MM.1S (cell line): ENCODE data around the gene CHMP2A.

Source experiments
- EZH2 ChIP-seq: fragments of 300-600 bp; sonication (generic); optimal IDR thresholded peaks from 2 replicates; pipeline ENCODE3; 2017; ENCODE audit warnings: low read depth, mild to moderate bottlenecking, antibody characterized with exemption, low read length, mixed read lengths
- EZH2phosphoT487 ChIP-seq: fragments of 300-600 bp; sonication (generic); IDR thresholded peaks from 2 replicates; pipeline ENCODE4 v1.6.1; 2018; ENCODE audit warnings: antibody characterized with exemption, low read length
- TF ChIP-seq, protein P1 (sequence below): fragments of 300-600 bp; sonication (generic); IDR thresholded peaks from 2 replicates; pipeline ENCODE4 v1.5.1; 2016; ENCODE audit warnings: antibody characterized with exemption, low read length, mixed read lengths

DNA sequence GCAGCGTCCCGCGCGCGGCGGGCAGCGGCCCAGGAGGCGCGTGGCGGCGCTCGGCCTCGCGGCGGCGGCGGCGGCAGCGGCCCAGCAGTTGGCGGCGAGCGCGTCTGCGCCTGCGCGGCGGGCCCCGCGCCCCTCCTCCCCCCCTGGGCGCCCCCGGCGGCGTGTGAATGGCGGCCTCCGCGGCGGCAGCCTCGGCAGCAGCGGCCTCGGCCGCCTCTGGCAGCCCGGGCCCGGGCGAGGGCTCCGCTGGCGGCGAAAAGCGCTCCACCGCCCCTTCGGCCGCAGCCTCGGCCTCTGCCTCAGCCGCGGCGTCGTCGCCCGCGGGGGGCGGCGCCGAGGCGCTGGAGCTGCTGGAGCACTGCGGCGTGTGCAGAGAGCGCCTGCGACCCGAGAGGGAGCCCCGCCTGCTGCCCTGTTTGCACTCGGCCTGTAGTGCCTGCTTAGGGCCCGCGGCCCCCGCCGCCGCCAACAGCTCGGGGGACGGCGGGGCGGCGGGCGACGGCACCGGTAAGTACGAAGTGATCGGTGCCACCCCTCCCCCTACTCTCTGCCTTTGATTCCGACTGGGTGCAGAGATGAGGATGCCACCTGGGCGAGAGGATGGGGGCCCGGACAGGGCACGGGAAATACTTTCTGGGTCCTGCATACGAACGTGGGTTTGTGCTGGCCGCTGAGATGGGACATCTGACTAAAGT lies 10.2 kb downstream of the CHMP2A start:
- TF ChIP-seq, protein P1, sequence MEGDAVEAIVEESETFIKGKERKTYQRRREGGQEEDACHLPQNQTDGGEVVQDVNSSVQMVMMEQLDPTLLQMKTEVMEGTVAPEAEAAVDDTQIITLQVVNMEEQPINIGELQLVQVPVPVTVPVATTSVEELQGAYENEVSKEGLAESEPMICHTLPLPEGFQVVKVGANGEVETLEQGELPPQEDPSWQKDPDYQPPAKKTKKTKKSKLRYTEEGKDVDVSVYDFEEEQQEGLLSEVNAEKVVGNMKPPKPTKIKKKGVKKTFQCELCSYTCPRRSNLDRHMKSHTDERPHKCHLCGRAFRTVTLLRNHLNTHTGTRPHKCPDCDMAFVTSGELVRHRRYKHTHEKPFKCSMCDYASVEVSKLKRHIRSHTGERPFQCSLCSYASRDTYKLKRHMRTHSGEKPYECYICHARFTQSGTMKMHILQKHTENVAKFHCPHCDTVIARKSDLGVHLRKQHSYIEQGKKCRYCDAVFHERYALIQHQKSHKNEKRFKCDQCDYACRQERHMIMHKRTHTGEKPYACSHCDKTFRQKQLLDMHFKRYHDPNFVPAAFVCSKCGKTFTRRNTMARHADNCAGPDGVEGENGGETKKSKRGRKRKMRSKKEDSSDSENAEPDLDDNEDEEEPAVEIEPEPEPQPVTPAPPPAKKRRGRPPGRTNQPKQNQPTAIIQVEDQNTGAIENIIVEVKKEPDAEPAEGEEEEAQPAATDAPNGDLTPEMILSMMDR: no peak
- TF ChIP-seq EZH2phosphoT487: no peak
- TF ChIP-seq EZH2: no peak
